HG03108 (cell line): ENCODE results near the gene SLC35G3.
"Not testable (repeated sequence)": the region's sequence is repeated elsewhere in the genome, so short reads cannot be mapped to it uniquely, and the experiment has no call there.

ENCODE experiments used
- ATAC-seq: cut with Tn5 transposase; IDR thresholded peaks from one replicate; pipeline ENCODE4 v1.9.1; 2021; ENCODE audit warnings: moderate library complexity; ENCODE audit not compliant: unreplicated experiment

SLC35G3 gene

GRCh38 chr17:35167046-35167445 lies 27.1 kb downstream of the SLC35G3 start:
- ATAC-seq, result no peak

DNA sequence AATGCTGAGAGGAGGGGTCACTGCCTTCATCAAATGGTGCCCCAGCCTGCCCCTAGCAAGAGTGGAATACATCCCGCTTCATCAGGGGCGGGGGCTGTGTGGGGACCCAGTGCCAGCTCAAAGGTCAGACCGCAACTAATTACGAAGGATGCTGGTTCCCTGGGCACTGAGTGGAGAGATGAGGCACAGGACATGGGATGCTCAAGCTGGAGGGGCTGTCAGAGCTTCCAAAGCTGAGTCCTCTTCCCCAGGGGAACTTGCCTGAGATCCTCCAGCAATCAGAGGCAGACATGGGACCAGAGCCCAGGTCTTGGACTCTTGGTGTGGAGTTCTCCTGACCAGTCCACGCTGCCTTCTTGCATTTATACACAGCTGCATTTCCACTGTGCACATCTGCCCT lies 27.7 kb downstream of the SLC35G3 start:
- ATAC-seq, result no peak

DNA sequence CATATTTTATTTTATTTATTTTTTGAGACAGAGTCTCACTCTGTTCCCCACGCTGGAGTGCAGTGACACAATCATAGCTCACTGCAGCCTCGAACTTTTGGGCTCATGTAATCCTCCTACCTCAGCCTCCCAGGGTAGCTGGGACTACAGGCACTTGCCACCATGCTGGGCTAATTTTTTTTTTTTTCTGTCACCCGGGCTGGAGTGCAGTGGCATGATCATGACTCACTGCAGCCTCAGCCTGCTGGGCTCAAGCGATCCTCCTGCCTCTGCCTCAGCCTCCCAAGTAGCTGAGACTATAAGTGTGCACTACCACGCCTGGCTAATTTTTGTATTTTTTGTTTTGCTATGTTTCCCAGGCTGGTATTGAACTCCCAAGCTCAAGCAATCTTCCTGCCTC lies 29.5 kb downstream of the SLC35G3 start:
- ATAC-seq, result no peak

DNA sequence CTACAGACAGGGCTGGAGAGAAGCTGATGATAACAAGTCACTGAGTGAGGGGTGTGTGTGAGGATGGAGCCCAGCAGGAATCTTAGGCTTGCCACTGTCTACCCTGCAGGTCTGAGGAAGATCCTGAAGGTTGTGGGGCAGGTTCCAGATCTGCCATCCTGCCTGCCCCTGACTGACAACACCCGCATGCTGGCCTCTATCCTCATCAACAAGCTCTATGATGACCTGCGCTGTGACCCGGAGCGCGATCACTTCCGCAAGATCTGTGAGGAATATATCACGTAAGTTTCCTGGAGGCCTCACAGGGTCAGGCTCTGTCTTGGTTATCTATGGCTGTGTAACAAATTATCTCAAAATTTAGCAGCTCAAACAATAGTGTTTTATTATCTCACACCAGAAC lies 30.3 kb downstream of the SLC35G3 start:
- ATAC-seq, result no peak

- no peak for ATAC-seq
Measured at GRCh38 chr17:35162755-35163154, 31.4 kb downstream of the SLC35G3 start.

DNA sequence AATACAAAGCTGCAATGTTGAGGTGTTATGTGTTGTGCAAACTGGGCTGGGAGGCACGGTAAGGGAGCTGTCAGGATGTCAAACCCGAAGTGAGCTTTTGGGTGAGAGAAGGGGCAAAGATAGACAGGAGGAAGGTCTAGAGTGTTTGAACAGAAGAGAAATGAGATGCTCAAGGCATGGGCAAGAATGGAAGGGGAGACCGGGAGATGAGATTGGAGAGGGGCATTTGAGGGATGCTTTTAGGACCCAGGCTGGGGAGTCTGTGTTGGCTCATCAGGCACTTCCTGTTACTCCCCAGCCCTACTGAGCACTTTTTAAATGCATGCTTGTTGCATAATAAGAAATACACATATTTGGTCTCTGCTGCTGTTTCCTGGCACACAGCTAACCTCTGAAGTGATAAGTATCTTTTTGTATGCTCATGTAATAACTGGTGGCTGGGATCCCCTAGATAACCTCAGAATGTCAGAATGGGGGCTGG lies 32.9 kb downstream of the SLC35G3 start:
- no peak for ATAC-seq

GRCh38 chr17:35160354-35161201 lies 33.6 kb downstream of the SLC35G3 start:
- ATAC-seq, result no peak

DNA sequence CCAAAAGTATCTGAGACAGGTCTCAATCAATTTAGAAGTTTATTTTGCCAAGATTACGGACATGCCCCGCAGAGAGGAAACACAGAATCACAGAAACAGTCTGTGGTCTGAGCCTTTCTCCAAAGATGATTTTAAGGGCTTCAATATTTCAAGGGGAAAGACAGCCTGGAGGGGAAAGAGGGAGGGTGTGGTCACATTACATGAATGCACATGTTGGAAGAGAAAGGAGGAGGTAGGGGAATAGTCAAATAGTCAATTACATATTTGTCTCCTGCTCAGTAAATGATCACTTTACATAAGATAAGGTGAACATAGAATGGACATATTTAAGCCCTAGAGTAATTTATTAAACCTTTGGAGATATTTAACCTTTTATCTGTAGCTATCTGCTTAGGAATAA lies 34.3 kb downstream of the SLC35G3 start:
- ATAC-seq, result no peak

DNA sequence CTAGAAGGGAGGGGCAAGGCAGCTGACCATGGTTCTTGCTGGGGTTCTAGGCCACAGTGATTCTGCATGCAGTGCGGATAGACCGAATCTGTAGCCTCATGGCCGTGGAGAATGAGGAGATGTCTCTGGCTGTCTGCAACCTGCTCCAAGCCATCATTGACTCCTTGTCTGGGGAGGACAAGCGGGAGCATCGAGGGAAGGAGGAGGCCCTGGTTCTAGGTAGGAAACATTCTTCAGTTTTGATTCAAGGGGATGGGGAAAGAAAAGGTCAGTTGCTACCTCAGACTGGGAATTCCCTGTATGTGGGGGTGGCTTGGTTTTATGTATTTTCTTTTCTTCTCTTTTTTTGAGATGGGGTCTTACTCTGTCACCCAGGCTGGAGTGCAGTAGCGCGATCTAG lies 38.9 kb downstream of the SLC35G3 start:
- ATAC-seq, result no peak

DNA sequence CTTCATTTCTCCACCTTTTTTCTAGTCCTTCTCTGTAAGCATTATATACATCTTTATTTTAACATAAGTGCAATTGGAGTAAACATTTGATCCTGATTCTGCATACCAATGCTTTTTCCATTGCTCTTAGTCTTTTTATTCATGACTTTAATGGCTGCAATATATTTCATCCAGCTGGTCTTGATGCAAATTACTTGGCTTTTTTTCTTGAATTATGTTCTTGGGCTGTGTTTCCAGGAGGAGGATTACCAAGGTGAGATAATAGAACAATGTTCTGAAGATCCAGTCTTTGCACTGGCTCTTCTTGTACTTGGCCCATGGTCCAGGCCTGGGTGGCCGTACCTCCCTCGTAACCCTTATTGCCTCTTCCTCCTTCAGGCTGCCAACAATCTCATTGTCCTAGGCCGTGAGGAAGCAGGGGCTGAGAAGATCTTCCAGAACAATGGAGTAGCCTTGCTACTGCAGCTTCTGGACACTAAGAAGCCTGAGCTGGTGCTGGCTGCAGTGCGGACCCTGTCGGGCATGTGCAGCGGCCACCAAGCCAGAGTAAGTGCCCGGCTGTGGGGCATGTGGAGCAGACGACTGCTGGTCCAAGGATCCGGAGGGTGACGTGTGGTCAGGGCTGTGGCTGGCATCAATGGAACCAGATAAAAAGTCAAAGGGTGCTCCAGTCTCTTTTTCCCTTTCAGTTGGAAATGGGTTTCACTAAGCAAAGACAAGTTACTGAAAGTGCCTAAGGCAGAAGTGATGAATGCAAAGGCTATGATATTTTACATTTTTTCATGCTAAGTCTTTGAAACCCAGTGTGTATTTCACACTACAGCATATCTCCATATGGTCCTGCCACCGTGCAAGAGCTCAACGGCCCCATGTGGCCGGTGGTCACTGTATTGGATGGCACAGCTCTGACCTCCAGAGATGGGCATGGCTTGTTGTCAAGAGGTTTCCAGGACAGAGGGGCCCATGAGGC lies 39.7 kb downstream of the SLC35G3 start:
- ATAC-seq, result no peak

GRCh38 chr17:35152421-35153140 lies 41.6 kb downstream of the SLC35G3 start:
- no peak for ATAC-seq

- ATAC-seq, result not testable (repeated sequence)
Measured at GRCh38 chr17:35151080-35151479, 43.1 kb downstream of the SLC35G3 start.

GRCh38 chr17:35149941-35150340 lies 44.3 kb downstream of the SLC35G3 start:
- no peak for ATAC-seq

GRCh38 chr17:35148144-35148543 lies 46.0 kb downstream of the SLC35G3 start:
- ATAC-seq, result no peak

- ATAC-seq, result no peak
Measured at GRCh38 chr17:35147375-35147905, 46.8 kb downstream of the SLC35G3 start, which contains the start of gene UNC45B. Gene UNC45B (plus strand): TSS chr17:35147817. CDS start chr17:35148264, 447 bp downstream.

DNA sequence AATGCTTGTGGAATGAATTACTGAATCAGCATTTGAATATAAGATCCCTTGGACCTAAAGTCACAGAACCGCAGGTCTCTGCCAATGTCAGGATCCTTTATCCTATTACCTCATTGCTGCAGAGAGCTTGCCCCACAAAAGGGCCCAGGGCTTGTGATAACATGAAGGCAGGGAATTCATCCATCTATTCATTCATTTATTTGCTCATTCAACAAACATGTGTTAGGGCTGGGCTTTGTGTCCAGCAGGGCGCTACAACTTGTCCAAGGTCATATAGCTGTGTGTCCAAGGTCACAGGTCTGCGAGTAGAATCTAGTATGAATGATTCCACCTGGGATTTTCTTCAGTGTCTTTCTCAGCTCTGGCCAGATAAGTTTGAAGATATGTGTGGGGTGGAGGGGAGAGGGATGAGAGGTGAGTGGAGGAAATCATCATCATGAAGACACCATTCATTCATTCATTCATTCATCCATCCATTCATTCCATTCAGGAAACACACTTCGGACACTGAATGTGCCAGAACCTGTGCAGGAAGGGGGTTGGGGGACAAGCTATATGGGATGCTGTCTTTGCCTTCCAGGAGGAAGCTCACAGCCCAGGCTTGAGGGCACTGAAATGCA lies 47.9 kb downstream of the SLC35G3 start:
- no peak for ATAC-seq

DNA sequence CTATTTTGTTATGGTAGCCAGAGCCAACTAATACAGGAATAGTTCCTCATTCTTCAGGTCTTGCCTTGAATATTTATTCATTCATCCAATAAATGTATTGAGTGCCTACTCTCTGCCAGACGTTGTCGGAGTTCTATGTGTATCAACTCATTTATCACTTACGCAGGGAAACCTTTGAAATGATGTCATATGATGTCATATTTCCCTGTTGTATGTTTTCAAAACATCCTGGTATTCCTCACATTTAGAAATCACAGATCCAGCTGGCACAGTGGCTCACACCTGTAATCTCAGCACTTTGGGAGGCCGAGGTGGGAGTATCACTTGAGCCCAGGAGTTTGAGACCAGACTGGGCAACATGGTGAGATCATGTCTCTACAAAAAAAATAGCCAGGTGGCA lies 49.4 kb downstream of the SLC35G3 start:
- no peak for ATAC-seq
